SK-N-SH treated with all-trans-retinoic acid at 6 μM for 48 hours (cell line): ENCODE measurements around the gene IKZF3.

Experiments used
- ATAC-seq: fragments of 200-7000 bp; cut with Tn5 transposase; 3 replicates; pipeline ENCODE4 v1.9.1; 2020; ENCODE audit warnings: mild to moderate bottlenecking, moderate library complexity
- BACH2 ChIP-seq: fragments of 250-450 bp; sonication (Bioruptor Pico); IDR thresholded peaks from 2 replicates; pipeline ENCODE4 v1.9.0; 2021; ENCODE audit warnings: mild to moderate bottlenecking, borderline replicate concordance
- CSDC2 ChIP-seq: fragments of 250-450 bp; sonication (Bioruptor Pico); IDR thresholded peaks from 2 replicates; pipeline ENCODE4 v1.5.0; 2020; ENCODE audit warnings: mild to moderate bottlenecking, moderate library complexity
- ESRRG ChIP-seq: fragments of 250-450 bp; sonication (Bioruptor Pico); IDR thresholded peaks from 2 replicates; pipeline ENCODE4 v1.6.1; 2021; ENCODE audit warnings: mild to moderate bottlenecking
- GLIS3 ChIP-seq: fragments of 250-450 bp; sonication (Bioruptor Pico); IDR thresholded peaks from 2 replicates; pipeline ENCODE4 v1.5.0; 2020; ENCODE audit warnings: mild to moderate bottlenecking, moderate library complexity
- ISL1 ChIP-seq: fragments of 250-450 bp; sonication (Bioruptor Pico); IDR thresholded peaks from 2 replicates; pipeline ENCODE4 v2.1.2; 2022; ENCODE audit warnings: mild to moderate bottlenecking, moderate library complexity
- OSR1 ChIP-seq: fragments of 250-450 bp; sonication (Bioruptor Pico); IDR thresholded peaks from 2 replicates; pipeline ENCODE4 v1.8.0; 2022; ENCODE audit warnings: moderate library complexity, mild to moderate bottlenecking, inconsistent platforms
- PPARA ChIP-seq: fragments of 250-450 bp; sonication (Bioruptor Pico); IDR thresholded peaks from 2 replicates; pipeline ENCODE4 v1.5.0; 2020; ENCODE audit warnings: mild to moderate bottlenecking, borderline replicate concordance
- RARB ChIP-seq: fragments of 250-450 bp; sonication (Bioruptor Pico); IDR thresholded peaks from 2 replicates; pipeline ENCODE4 v1.8.0; 2021; ENCODE audit warnings: mild to moderate bottlenecking, moderate library complexity
- SNAI2 ChIP-seq: fragments of 250-450 bp; sonication (Bioruptor Pico); IDR thresholded peaks from 2 replicates; pipeline ENCODE4 v1.5.0; 2020; ENCODE audit warnings: mild to moderate bottlenecking, moderate library complexity
- TCF4 ChIP-seq: fragments of 250-450 bp; sonication (Bioruptor Pico); IDR thresholded peaks from 2 replicates; pipeline ENCODE4 v1.8.0; 2021; ENCODE audit warnings: mild to moderate bottlenecking, moderate library complexity, borderline replicate concordance
- TOX ChIP-seq: fragments of 250-450 bp; sonication (Bioruptor Pico); IDR thresholded peaks from 2 replicates; pipeline ENCODE4 v1.8.0; 2021; ENCODE audit warnings: mild to moderate bottlenecking, moderate library complexity, borderline replicate concordance
- ZC3H10 ChIP-seq: fragments of 250-450 bp; sonication (Bioruptor Pico); IDR thresholded peaks from 2 replicates; pipeline ENCODE4 v1.5.1; 2021; ENCODE audit warnings: mild to moderate bottlenecking, moderate library complexity
- ZFP3 ChIP-seq: fragments of 250-450 bp; sonication (Bioruptor Pico); IDR thresholded peaks from 2 replicates; pipeline ENCODE4 v1.5.0; 2020; ENCODE audit warnings: mild to moderate bottlenecking, moderate library complexity
- ZFP30 ChIP-seq: fragments of 450-650 bp; formaldehyde crosslinking; IDR thresholded peaks from 2 replicates; pipeline ENCODE4 v1.5.0; 2022; ENCODE audit warnings: mild to moderate bottlenecking, moderate library complexity
- ZNF565 ChIP-seq: fragments of 450-650 bp; formaldehyde crosslinking; conservative IDR thresholded peaks from 2 replicates; pipeline ENCODE4 v1.5.0; 2020; ENCODE audit warnings: low read depth, mild to moderate bottlenecking, moderate library complexity
- ZNF70 ChIP-seq: fragments of 450-650 bp; formaldehyde crosslinking; IDR thresholded peaks from 2 replicates; pipeline ENCODE4 v1.5.0; 2020; ENCODE audit warnings: mild to moderate bottlenecking, moderate library complexity
- ZNF8 ChIP-seq: fragments of 450-650 bp; formaldehyde crosslinking; IDR thresholded peaks from 2 replicates; pipeline ENCODE4 v1.5.0; 2020; ENCODE audit warnings: mild to moderate bottlenecking, moderate library complexity
- TF ChIP-seq, protein P1 (sequence below): fragments of 250-450 bp; sonication (Bioruptor Pico); IDR thresholded peaks from 2 replicates; pipeline ENCODE4 v1.5.0; 2020; ENCODE audit warnings: mild to moderate bottlenecking, moderate library complexity
- TF ChIP-seq, protein P2 (sequence below): fragments of 250-450 bp; sonication (Bioruptor Pico); IDR thresholded peaks from 2 replicates; pipeline ENCODE4 v1.8.0; 2021; ENCODE audit warnings: low read depth, mild to moderate bottlenecking, moderate library complexity, borderline replicate concordance
- TF ChIP-seq, protein P3 (sequence below): fragments of 250-450 bp; sonication (Bioruptor Pico); IDR thresholded peaks from 2 replicates; pipeline ENCODE4 v1.5.1; 2021; ENCODE audit warnings: mild to moderate bottlenecking, moderate library complexity
- TF ChIP-seq, protein P4 (sequence below): fragments of 250-450 bp; sonication (Bioruptor Pico); IDR thresholded peaks from 2 replicates; pipeline ENCODE4 v1.8.0; 2020; ENCODE audit warnings: mild to moderate bottlenecking, moderate library complexity, borderline replicate concordance
- TF ChIP-seq, protein P5 (sequence below): fragments of 250-450 bp; sonication (Bioruptor Pico); IDR thresholded peaks from 2 replicates; pipeline ENCODE4 v1.5.1; 2020; ENCODE audit warnings: low read depth, mild to moderate bottlenecking, moderate library complexity

The IKZF3 gene

DNA sequence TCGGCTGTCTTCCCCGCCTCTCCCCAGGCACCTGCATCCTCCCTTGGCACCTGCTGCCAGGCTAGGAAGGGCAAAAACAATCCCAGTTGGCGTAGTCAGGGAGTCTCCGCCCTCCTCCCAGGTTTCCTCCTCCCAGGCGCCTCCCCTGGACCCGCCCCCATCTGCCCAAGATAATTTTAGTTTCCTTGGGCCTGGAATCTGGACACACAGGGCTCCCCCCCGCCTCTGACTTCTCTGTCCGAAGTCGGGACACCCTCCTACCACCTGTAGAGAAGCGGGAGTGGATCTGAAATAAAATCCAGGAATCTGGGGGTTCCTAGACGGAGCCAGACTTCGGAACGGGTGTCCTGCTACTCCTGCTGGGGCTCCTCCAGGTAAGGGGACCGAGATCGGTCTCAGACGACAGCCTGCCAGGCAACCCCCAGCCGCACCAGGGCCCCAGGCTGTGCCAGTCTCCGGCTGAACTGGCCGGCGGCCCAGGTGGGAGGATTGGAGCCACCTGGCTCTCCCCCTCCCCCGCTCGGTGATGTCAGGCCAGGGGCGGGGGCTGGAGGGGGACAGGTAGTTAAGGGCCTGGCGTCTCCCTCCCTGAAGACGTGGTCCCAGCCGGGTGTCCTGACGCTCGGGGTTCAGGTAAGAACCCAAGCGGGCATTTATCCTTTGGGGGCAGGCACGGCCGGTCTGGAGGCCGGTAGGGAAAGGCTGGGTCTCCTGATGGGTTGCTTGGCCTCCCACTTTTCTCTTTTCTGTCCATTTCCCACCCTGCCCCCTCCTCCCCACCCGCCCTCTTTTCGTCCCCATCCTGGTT is 126.1 kb downstream of the IKZF3 start, which contains the start of gene GRB7:
TSS of gene GRB7 (plus strand) at position 179 of the 808 bp plus-strand sequence. CDS start 4,364 bp downstream, outside the sequence.
- ATAC-seq = no peak
- TF ChIP-seq ZFP30 (CRISPR knock-in tag) = no peak
- TF ChIP-seq TOX = no peak
- TF ChIP-seq RARB (CRISPR knock-in tag) = no peak
- no peak for TF ChIP-seq ZNF8 (CRISPR knock-in tag)
- TF ChIP-seq TCF4 = no peak
- TF ChIP-seq, protein P1, sequence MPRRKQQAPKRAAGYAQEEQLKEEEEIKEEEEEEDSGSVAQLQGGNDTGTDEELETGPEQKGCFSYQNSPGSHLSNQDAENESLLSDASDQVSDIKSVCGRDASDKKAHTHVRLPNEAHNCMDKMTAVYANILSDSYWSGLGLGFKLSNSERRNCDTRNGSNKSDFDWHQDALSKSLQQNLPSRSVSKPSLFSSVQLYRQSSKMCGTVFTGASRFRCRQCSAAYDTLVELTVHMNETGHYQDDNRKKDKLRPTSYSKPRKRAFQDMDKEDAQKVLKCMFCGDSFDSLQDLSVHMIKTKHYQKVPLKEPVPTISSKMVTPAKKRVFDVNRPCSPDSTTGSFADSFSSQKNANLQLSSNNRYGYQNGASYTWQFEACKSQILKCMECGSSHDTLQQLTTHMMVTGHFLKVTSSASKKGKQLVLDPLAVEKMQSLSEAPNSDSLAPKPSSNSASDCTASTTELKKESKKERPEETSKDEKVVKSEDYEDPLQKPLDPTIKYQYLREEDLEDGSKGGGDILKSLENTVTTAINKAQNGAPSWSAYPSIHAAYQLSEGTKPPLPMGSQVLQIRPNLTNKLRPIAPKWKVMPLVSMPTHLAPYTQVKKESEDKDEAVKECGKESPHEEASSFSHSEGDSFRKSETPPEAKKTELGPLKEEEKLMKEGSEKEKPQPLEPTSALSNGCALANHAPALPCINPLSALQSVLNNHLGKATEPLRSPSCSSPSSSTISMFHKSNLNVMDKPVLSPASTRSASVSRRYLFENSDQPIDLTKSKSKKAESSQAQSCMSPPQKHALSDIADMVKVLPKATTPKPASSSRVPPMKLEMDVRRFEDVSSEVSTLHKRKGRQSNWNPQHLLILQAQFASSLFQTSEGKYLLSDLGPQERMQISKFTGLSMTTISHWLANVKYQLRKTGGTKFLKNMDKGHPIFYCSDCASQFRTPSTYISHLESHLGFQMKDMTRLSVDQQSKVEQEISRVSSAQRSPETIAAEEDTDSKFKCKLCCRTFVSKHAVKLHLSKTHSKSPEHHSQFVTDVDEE (CRISPR knock-in tag) = no peak
- TF ChIP-seq, protein P2, sequence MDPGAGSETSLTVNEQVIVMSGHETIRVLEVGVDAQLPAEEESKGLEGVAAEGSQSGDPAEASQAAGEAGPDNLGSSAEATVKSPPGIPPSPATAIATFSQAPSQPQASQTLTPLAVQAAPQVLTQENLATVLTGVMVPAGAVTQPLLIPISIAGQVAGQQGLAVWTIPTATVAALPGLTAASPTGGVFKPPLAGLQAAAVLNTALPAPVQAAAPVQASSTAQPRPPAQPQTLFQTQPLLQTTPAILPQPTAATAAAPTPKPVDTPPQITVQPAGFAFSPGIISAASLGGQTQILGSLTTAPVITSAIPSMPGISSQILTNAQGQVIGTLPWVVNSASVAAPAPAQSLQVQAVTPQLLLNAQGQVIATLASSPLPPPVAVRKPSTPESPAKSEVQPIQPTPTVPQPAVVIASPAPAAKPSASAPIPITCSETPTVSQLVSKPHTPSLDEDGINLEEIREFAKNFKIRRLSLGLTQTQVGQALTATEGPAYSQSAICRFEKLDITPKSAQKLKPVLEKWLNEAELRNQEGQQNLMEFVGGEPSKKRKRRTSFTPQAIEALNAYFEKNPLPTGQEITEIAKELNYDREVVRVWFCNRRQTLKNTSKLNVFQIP (CRISPR knock-in tag) = no peak
- TF ChIP-seq PPARA = no peak
- TF ChIP-seq, protein P3, sequence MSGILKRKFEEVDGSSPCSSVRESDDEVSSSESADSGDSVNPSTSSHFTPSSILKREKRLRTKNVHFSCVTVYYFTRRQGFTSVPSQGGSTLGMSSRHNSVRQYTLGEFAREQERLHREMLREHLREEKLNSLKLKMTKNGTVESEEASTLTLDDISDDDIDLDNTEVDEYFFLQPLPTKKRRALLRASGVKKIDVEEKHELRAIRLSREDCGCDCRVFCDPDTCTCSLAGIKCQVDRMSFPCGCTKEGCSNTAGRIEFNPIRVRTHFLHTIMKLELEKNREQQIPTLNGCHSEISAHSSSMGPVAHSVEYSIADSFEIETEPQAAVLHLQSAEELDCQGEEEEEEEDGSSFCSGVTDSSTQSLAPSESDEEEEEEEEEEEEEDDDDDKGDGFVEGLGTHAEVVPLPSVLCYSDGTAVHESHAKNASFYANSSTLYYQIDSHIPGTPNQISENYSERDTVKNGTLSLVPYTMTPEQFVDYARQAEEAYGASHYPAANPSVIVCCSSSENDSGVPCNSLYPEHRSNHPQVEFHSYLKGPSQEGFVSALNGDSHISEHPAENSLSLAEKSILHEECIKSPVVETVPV = no peak
- TF ChIP-seq CSDC2 (CRISPR knock-in tag) = no peak
- TF ChIP-seq, protein P4, sequence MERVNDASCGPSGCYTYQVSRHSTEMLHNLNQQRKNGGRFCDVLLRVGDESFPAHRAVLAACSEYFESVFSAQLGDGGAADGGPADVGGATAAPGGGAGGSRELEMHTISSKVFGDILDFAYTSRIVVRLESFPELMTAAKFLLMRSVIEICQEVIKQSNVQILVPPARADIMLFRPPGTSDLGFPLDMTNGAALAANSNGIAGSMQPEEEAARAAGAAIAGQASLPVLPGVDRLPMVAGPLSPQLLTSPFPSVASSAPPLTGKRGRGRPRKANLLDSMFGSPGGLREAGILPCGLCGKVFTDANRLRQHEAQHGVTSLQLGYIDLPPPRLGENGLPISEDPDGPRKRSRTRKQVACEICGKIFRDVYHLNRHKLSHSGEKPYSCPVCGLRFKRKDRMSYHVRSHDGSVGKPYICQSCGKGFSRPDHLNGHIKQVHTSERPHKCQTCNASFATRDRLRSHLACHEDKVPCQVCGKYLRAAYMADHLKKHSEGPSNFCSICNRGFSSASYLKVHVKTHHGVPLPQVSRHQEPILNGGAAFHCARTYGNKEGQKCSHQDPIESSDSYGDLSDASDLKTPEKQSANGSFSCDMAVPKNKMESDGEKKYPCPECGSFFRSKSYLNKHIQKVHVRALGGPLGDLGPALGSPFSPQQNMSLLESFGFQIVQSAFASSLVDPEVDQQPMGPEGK = no peak
- no peak for TF ChIP-seq ZFP3 (CRISPR knock-in tag)
- no peak for TF ChIP-seq GLIS3 (CRISPR knock-in tag)
- TF ChIP-seq ISL1 (CRISPR knock-in tag) = no peak
- no peak for TF ChIP-seq ZNF565
- TF ChIP-seq ESRRG (CRISPR knock-in tag) = no peak
- no peak for TF ChIP-seq SNAI2
- TF ChIP-seq, protein P5, sequence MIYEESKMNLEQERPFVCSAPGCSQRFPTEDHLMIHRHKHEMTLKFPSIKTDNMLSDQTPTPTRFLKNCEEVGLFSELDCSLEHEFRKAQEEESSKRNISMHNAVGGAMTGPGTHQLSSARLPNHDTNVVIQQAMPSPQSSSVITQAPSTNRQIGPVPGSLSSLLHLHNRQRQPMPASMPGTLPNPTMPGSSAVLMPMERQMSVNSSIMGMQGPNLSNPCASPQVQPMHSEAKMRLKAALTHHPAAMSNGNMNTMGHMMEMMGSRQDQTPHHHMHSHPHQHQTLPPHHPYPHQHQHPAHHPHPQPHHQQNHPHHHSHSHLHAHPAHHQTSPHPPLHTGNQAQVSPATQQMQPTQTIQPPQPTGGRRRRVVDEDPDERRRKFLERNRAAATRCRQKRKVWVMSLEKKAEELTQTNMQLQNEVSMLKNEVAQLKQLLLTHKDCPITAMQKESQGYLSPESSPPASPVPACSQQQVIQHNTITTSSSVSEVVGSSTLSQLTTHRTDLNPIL = no peak
- no peak for TF ChIP-seq OSR1 (CRISPR knock-in tag)
- TF ChIP-seq ZC3H10 (CRISPR knock-in tag) = no peak

DNA sequence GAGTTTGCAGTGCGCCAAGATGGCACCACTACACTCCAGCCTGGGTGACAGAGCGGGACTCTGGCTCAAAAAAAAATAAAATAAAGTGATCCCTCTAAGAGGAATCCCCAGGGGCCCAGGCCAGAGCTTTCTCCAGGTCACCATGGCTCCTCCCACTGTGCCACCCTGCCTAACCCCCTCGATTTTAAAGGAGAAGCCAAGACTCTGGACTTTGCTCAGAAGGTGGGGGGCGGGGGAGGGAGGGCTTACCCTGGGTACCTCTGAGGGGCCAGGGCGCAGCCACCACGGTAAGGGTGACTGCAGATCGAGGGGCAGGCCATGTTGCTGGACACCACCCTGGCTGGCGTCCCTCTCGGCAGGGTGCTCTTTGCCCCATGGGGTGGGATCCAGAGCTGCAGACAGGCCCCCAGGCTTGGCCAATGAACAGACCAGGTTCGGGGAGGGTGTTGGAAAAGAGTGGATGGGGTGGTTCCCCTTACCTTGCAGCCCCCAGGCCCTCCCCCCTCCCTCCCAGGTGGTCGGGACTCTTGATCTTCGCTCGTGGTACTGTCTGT is 126.8 kb downstream of the IKZF3 start:
- no peak for ATAC-seq
- TF ChIP-seq, protein P3 = no peak
- TF ChIP-seq, protein P5 = no peak
- TF ChIP-seq ZNF8 (CRISPR knock-in tag) = no peak
- TF ChIP-seq GLIS3 (CRISPR knock-in tag) = no peak
- TF ChIP-seq TCF4 = no peak
- no peak for TF ChIP-seq ZC3H10 (CRISPR knock-in tag)
- no peak for TF ChIP-seq SNAI2
- no peak for TF ChIP-seq OSR1 (CRISPR knock-in tag)
- no peak for TF ChIP-seq ZNF70 (CRISPR knock-in tag)
- TF ChIP-seq RARB (CRISPR knock-in tag) = no peak
- no peak for TF ChIP-seq CSDC2 (CRISPR knock-in tag)
- no peak for TF ChIP-seq ZFP30 (CRISPR knock-in tag)
- no peak for TF ChIP-seq PPARA
- no peak for TF ChIP-seq ESRRG (CRISPR knock-in tag)
- no peak for TF ChIP-seq ISL1 (CRISPR knock-in tag)
- no peak for TF ChIP-seq BACH2 (CRISPR knock-in tag)
